Neural cell (in vitro differentiated cells): ENCODE data around the gene MAPRE3. TPM values are rescaled to one million over a fixed set of nuclear protein-coding genes. Genes with fewer than 3 reads are reported as not detected.

Experiments
- H2AFZ ChIP-seq: fragments of 200-600, 300-800 bp; sonication (generic), shearing (Covaris generic); 2 replicates; pipeline ENCODE4 v1.6.0; 2014; ENCODE audit warnings: low read depth, mild to moderate bottlenecking, antibody characterized with exemption, low read length, moderate library complexity
- H3F3A ChIP-seq: fragments of 200-600 bp; shearing (Covaris generic); 2 replicates; pipeline ENCODE4 v1.6.1; 2016; ENCODE audit warnings: mild to moderate bottlenecking, moderate library complexity, mixed read lengths, antibody characterized with exemption, low read length; ENCODE audit not compliant: insufficient read depth, poor library complexity, severe bottlenecking
- H3K27ac ChIP-seq: fragments of 200-600, 300-800 bp; sonication (generic), shearing (Covaris generic); 2 replicates; pipeline ENCODE4 v1.5.1; 2014; ENCODE audit warnings: mild to moderate bottlenecking, low read length, moderate library complexity
- H3K27me3 ChIP-seq: fragments of 300-800, 200-600 bp; sonication (generic), shearing (Covaris generic); 2 replicates; pipeline ENCODE4 v1.6.0; 2014; ENCODE audit warnings: mild to moderate bottlenecking, low read depth, low read length, moderate library complexity; ENCODE audit not compliant: insufficient read depth
- H3K36me3 ChIP-seq: fragments of 300-800, 200-600 bp; sonication (generic), shearing (Covaris generic); 2 replicates; pipeline ENCODE4 v1.5.1; 2014; ENCODE audit warnings: mild to moderate bottlenecking, antibody characterized with exemption, low read length, moderate library complexity; ENCODE audit not compliant: insufficient read depth
- H3K4me2 ChIP-seq: fragments of 300-800, 200-600 bp; sonication (generic), shearing (Covaris generic); 2 replicates; pipeline ENCODE4 v1.6.0; 2014; ENCODE audit warnings: mild to moderate bottlenecking, low read length
- H3K4me3 ChIP-seq: fragments of 300-800, 200-600 bp; sonication (generic), shearing (Covaris generic); 2 replicates; pipeline ENCODE4 v1.5.1; 2014; ENCODE audit warnings: mild to moderate bottlenecking, low read length, moderate library complexity
- H3K79me2 ChIP-seq: fragments of 200-600 bp; shearing (Covaris generic); replicated peaks from 2 replicates; pipeline ENCODE4 v1.6.0; 2014; ENCODE audit warnings: mild to moderate bottlenecking, low read length, moderate library complexity; ENCODE audit not compliant: insufficient read depth
- H3K9ac ChIP-seq: fragments of 300-800, 200-600 bp; sonication (generic), shearing (Covaris generic); 2 replicates; pipeline ENCODE4 v1.6.1; 2016; ENCODE audit warnings: mild to moderate bottlenecking, low read length, mixed read lengths
- H3K9me2 ChIP-seq: fragments of 200-600 bp; shearing (Covaris generic); 2 replicates; pipeline ENCODE4 v1.6.1; 2016; ENCODE audit warnings: mild to moderate bottlenecking, low read length, mixed read lengths; ENCODE audit not compliant: insufficient read depth
- H3K9me3 ChIP-seq: fragments of 200-600, 300-800 bp; sonication (generic), shearing (Covaris generic); 2 replicates; pipeline ENCODE4 v1.6.1; 2016; ENCODE audit warnings: mild to moderate bottlenecking, mixed run types, low read length, moderate library complexity, mixed read lengths
- H4K20me1 ChIP-seq: fragments of 200-600 bp; shearing (Covaris generic); 2 replicates; pipeline ENCODE4 v1.6.1; 2016; ENCODE audit warnings: mild to moderate bottlenecking, mixed run types; ENCODE audit not compliant: insufficient read depth
- EP300 ChIP-seq: fragments of 450-650 bp; conservative IDR thresholded peaks from 2 replicates; pipeline ENCODE4 v1.6.1; 2014; ENCODE audit warnings: antibody characterized with exemption, mild to moderate bottlenecking, moderate library complexity; ENCODE audit not compliant: poor library complexity, severe bottlenecking
- EZH2 ChIP-seq: fragments of 200-600, 300-800 bp; shearing (Covaris generic), sonication (generic); IDR thresholded peaks from 2 replicates; pipeline ENCODE4 v1.6.1; 2014; ENCODE audit warnings: antibody characterized with exemption, low read length, borderline replicate concordance, mild to moderate bottlenecking; ENCODE audit not compliant: insufficient read depth, poor library complexity, severe bottlenecking
- MXI1 ChIP-seq: fragments of 450-650 bp; conservative IDR thresholded peaks from 2 replicates; pipeline ENCODE4 v1.6.1; 2014; ENCODE audit warnings: antibody characterized with exemption, mild to moderate bottlenecking; ENCODE audit not compliant: poor library complexity, severe bottlenecking
- POLR2AphosphoS5 ChIP-seq: IDR thresholded peaks from 2 replicates; pipeline ENCODE4 v1.6.1; 2012
- RAD21 ChIP-seq: fragments of 450-650 bp; conservative IDR thresholded peaks from 2 replicates; pipeline ENCODE4 v1.6.1; 2014; ENCODE audit warnings: antibody characterized with exemption, mild to moderate bottlenecking, moderate library complexity
- REST ChIP-seq: IDR thresholded peaks from 2 replicates; pipeline ENCODE4 v1.6.1; 2012; ENCODE audit warnings: borderline replicate concordance
- SMC3 ChIP-seq: fragments of 450-650 bp; conservative IDR thresholded peaks from 2 replicates; pipeline ENCODE4 v1.6.1; 2014; ENCODE audit warnings: antibody characterized with exemption, mild to moderate bottlenecking, moderate library complexity; ENCODE audit not compliant: poor library complexity
- TAF1 ChIP-seq: IDR thresholded peaks from 2 replicates; pipeline ENCODE4 v1.6.1; 2012; ENCODE audit warnings: low read depth
- polyA plus RNA-seq: library from polyadenylated mRNA; depleted of rRNA; stranded (reverse); fragments of >200 nt; gene quantifications from 2 replicates; pipeline ENCODE4 v1.2.3, GENCODE V29; 2014
- TF ChIP-seq, protein P1 (sequence below): fragments of 450-650 bp; IDR thresholded peaks from 2 replicates; pipeline ENCODE4 v1.5.1; 2014; ENCODE audit warnings: antibody characterized with exemption, mild to moderate bottlenecking, moderate library complexity; ENCODE audit not compliant: poor library complexity, severe bottlenecking

The MAPRE3 gene
- polyA plus RNA-seq, 1 donor from 2014 or later, result 69.2 TPM

DNA sequence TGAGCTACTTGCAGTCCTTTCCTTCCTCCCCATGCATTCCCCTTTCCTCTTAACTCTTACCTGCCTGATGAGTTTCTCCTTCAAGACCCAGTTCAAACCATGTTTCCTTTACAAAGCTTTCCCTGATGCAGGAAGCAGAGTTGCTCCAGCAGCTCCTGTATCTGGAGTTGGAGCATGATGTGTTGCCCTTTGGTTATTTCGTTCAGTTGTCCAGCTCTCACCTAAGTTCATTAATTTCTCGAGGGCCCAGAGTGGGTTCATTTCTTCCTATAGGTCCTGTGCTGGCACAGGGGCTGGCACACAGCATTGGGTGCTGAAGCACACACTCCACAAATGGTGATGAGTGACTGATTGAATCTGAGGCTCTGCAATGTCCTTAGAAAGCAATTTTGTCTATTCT, 39.3 kb downstream of the MAPRE3 start:
- no peaks in the 10 kb centered on the region for H3K9me2 ChIP-seq
- H3F3A ChIP-seq, result no peaks in the 10 kb centered on the region
- H4K20me1 ChIP-seq, result no peaks in the 10 kb centered on the region
- no peak overlapping the region for H2AFZ ChIP-seq
- H3K27me3 ChIP-seq, result no peaks in the 10 kb centered on the region
- H3K36me3 ChIP-seq, result no peaks in the 10 kb centered on the region
- H3K4me2 ChIP-seq, result no peak overlapping the region
- TF ChIP-seq SMC3 (no peak), REST (no peak), EZH2 (no peak), POLR2AphosphoS5 (no peak), TAF1 (no peak), EP300 (no peak), MXI1 (no peak), RAD21 (no peak)
- TF ChIP-seq, protein P1, sequence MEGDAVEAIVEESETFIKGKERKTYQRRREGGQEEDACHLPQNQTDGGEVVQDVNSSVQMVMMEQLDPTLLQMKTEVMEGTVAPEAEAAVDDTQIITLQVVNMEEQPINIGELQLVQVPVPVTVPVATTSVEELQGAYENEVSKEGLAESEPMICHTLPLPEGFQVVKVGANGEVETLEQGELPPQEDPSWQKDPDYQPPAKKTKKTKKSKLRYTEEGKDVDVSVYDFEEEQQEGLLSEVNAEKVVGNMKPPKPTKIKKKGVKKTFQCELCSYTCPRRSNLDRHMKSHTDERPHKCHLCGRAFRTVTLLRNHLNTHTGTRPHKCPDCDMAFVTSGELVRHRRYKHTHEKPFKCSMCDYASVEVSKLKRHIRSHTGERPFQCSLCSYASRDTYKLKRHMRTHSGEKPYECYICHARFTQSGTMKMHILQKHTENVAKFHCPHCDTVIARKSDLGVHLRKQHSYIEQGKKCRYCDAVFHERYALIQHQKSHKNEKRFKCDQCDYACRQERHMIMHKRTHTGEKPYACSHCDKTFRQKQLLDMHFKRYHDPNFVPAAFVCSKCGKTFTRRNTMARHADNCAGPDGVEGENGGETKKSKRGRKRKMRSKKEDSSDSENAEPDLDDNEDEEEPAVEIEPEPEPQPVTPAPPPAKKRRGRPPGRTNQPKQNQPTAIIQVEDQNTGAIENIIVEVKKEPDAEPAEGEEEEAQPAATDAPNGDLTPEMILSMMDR, result no peak
- no peak overlapping the region for H3K4me3 ChIP-seq
- H3K9me3 ChIP-seq, result no peaks in the 10 kb centered on the region
- no peak overlapping the region for H3K27ac ChIP-seq
- no peaks in the 10 kb centered on the region for H3K79me2 ChIP-seq
- H3K9ac ChIP-seq, result no peak overlapping the region

- Histone ChIP-seq H3K4me3 (no peak overlapping the region), H3K36me3 (no peaks in the 10 kb centered on the region), H3K79me2 (no peaks in the 10 kb centered on the region), H3K4me2 (no peak overlapping the region), H4K20me1 (no peaks in the 10 kb centered on the region), H2AFZ (no peak overlapping the region), H3K9me2 (no peaks in the 10 kb centered on the region), H3K27ac (no peak overlapping the region), H3K9ac (no peak overlapping the region), H3K9me3 (no peaks in the 10 kb centered on the region), H3F3A (no peaks in the 10 kb centered on the region), H3K27me3 (no peaks in the 10 kb centered on the region)
- TF ChIP-seq TAF1, result no peak
- no peak for TF ChIP-seq POLR2AphosphoS5
- no peak for TF ChIP-seq RAD21
- no peak for TF ChIP-seq REST
- TF ChIP-seq EZH2, result no peak
- TF ChIP-seq, protein P1, result no peak
- no peak for TF ChIP-seq SMC3
Measured at GRCh38 chr2:27010139-27010538, 39.7 kb downstream of the MAPRE3 start.
